NCI-H82 treated with DMSO at 0.1 percent for 48 hours (cell line): ENCODE measurements around the gene ACAD9.
A peak's percentile ranks its signal among the peaks of the same experiment; 100 is the strongest.

ENCODE experiments used
- DNase-seq: peaks from one replicate; lab custom pipeline; 2025; ENCODE audit not compliant: unreplicated experiment; lab: John Stamatoyannopoulos, UW

ACAD9 gene

DNA sequence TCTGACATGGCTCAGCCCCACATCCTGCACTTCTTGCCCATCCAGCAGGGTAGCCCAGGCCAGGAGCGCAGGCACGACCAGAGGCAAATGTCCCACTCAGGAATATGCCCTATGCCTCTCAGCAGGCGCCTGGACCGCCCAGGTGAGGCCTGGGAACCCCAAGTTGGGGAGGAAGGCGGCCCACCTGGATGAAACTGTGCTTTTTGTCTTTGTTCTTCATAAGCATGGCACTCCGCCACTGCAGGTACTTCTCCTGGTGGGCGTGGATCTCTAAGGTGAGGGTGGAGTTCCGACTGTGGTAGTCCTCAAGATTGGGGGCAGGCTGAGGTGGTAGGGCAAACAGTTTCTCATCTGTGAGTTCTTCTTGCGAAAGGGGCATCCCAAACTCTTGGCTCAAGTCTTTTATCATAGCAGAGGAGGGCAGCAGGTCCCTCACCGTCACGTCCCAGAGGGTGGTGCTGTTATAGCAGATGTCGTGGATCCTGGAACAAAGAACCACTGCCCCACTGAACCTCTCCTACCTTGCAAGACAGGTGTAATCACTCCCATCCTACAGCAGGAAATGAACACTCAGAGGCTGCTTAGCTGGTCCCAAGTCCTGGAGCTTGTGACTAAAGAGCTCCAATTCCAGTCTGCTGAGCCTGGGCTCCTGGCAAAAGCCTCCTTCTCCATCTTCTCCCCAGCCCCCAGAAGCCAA, 53.2 kb downstream of the ACAD9 start:
- DNase-seq = no peak

DNA sequence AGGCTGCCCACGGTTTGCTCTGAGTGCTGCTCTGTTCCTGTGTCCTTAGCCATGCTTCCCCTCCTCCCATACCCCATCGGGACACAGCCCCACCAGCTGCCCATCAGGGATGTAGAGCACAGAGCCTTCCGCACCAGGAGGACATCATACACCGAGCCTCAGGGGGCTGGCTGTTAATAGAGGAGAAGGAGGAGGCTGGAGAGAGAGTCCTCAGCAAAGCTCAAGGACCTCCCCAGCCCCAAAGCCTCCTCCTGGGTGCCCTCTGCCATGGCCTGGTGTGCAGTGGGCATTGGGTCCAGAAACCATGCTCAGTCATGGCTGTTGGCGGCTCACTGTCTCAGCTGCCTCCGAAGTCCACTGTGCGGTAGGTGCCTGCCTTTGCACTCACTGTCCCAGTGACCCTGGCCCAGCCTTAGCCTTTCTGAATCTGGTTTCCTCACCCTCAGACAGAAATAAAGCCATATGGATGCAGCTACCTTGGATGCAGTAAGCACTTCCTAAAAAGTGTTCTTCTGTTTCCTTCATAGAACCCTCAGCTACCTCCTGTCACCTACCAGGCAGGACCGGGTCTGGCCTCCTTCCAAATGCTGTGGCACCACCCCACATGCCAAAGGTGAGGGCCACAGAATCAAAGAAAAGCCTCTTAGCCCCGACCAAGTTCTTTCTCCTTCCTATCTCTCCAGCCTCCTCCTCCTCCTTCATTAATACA, 53.9 kb downstream of the ACAD9 start:
- DNase-seq = no peak

DNA sequence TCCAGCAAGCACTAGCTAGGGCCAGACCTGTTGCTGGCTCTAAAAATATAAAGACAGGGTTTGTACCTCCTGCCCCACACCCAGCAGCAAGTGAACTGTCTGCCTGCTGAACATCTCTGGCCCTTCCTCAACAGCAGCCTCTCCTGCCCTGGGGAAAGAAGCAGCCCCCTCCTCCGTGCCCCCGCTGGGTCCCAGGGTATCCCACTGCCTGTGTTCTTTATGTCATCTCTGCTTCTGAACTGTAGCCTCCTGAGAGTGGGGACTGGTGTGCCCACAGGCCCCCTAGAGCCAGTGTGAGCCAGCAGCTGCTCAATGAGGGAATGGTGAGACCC, 54.5 kb downstream of the ACAD9 start:
- no peak for DNase-seq

DNA sequence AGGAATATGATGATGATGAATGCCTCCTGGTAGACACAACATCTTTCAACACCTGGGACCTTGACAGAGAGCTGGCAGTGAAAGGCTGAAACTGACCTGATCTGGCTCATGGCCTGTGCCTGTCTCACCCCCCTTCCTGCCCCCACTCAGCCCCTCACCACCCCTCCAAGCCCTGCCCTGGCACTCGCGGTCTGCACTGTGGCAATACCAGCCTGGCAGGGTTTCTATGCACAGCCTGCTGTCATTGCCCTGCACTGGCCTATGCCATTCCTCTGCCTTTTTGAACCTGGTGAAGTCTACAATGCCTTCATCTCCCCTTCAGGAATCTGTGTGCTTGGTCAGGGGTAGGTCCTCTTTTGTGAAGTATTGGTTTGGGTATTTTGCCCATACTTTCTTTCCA, 56.5 kb downstream of the ACAD9 start:
- DNase-seq = no peak

DNA sequence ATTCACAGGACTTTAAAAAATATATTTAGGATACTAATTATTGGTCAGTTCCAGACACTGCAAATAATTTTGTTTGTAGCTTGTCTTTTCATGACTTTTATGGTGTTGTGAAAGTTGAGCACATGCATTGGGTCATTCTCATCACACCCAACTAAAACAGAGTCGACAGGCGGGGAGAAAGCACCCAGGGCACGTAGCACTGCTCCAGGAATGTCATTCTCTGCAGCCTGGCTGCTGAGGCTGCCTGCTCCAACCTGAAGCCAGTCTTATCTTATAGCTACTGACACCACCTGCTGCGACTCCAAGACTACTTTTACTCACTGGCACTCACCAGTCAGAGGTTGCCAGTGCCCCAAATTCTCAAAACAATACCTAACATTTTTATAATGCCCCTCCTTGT, 56.9 kb downstream of the ACAD9 start:
- DNase-seq = no peak

DNA sequence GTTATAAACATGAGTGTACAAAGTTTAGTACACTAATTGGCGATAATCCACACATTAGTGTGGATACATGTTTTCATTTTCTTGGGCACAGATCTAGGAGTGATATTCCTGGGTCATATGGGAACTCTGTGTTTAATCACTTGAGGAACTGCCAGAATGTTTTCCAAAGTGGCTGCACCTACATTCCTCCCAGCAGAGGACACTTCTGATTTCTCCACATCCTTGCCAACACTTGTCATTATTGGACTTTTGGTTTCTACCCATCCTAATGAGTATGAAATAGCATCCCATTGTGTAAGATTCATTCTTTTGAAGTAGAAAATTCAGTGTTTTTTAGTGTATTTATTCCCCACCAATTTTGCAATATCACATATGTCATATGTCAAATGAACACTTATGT, 60.8 kb downstream of the ACAD9 start:
- no peak for DNase-seq

DNA sequence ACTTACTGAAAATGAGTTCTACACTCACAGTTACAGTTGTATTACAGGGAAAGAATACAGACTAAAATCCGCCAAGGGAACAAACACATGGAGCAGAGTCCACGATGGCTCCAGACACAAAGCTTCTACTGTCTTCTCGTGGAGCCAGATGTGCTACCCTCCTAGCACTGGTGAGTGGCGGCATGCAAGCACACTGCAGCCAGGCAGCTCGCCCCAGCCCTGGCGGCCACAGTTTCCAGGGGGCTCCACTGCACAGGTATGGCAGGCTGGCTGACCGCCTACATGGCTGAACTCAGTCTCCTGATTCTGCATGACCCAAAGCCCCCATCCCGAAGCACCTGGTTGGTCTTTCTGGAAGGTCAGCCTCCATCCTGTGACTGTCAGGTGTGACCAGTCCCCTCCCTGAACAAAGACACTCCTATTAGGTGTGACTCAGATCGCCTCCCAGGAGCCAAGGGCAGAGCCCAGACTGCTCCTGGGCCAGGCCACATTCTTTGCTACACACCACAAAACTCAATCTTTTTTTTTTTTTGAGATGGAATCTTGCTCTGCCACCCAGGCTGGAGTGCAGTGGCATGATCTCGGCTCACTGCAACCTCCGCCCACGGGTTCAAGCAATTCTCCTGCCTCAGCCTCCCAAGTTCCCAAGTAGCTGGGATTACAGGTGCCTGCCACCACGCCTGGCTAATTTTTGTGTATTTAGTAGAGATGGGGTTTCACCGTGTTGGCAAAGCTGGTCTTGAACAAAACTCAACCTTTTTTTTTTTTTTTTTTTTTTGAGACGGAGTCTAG, 62.9 kb downstream of the ACAD9 start:
- no peak for DNase-seq

DNA sequence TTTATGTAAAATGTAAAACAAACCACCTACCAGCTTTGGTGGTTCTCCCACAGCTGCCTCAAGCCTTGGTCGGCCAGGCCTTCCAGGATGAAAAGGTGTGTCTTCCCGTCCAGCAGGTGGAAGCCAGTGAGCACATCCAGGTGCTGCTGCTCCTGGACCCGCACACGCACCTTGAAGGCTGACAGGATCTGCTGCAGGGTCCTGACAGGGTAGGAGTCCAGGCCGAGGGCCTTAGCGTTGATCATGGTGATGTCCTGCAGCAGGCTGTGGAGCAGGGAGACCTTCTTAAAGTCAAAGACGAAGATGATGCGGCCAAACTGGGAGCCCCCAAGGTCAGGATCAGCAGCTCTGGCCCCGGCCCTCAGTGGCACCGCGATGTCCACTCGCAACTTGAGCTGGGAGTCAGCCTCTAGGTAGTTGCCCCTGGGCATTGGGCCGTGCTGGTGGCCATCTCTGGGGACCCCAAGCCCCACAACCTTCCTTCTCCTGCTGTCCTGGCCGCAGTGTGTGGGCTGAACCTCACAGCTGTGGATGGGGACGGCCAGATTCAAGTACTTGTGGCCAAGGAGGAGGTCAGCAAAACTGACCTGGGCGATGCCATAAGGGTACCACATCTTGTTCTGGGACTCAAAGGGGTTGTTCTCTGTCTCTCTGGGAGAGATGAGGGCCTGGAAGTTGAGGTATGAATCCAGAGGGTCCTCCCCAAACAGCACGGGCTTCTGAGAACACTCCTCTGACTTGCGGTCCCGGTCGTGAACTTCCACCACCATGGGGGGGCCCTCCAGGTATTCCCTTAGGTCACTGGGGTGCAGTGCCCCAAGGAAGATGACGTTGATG, 65.8 kb downstream of the ACAD9 start:
- DNase-seq = no peak

DNA sequence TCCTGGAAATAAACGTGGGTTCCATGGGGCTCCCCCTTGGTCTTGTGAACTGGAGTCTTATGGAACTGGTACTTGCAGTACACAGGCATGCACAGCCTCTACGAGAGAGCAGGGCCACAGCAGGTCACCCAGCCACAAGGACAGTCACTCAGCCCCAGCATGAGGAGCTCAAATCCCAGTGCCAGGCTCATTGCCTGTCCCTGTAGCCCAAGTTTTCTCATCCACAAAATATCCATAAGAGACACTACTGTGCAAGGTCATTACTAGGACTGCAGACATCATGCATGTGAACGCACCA, 66.4 kb downstream of the ACAD9 start:
- DNase-seq = no peak

DNA sequence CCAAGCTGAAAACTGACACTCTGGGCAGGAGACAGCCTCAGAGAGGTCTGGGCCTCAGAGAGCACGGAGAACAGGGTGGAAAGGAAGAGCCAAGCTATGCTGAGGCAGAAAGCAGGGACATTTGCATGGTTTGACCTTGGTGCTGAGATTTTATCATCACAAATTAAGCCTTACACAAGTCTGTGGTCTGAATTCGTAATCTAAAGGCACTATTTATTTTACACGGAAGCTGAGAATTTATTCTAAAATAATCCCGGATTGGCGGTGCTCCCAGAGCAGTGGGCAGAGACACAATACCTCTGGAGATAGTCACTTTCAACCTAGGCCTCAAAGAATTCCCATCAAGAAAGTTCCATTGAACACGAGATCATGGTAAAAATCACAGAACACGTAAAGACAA, 67.0 kb downstream of the ACAD9 start:
- DNase-seq = no peak

DNA sequence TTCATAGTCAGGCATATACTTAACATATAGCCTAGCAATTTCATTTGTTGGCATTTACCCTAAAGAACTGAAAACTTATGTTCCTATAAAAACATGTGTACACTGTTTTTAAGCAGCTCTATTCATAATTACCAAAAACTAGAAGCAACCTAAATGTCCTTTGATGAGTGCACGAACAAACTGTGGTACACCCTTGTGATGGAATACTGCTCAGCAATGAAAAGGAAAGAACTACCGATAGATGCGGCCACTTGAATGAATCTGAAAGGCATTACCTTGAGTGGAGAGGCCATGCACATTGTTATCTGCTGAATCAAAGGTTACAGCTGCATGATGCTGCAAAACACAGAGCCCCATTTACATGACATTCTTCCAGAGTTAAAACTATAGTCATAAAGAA, 69.7 kb downstream of the ACAD9 start:
- no peak for DNase-seq

DNA sequence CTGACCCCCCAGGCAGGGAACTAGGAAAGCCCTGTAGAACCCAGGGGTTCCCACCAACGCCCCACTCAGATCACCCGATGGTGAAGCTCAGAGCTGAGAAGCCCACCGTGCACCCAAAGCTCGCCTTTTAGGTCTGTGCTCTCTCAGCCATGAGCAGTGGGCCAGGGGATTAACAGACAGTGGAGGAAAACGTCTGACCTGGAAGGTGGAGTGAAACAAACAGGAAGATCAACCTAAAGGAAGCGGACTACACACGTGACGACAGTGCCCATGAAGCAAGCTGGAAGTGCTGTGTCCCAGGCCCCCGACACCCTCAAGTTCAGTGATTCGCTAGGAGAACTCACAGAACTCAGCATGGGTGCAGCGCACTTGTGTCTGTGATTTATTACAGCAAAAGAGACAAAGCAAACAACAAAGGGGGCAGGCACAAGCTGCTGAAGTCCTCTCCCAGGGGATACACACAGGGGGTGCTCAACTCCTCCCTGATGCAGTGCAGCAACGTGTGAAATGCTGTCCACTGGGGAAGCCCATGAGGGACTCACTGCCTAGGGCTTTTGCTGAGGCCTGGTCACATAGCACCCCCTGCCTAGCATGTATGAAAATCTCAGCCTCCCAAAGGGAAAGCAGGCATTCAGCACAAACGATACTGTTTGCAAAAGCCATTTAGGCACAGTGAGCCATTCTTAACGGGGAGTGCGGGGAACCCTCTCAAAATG, 71.0 kb downstream of the ACAD9 start:
- DNase-seq = peak; percentile 43

DNA sequence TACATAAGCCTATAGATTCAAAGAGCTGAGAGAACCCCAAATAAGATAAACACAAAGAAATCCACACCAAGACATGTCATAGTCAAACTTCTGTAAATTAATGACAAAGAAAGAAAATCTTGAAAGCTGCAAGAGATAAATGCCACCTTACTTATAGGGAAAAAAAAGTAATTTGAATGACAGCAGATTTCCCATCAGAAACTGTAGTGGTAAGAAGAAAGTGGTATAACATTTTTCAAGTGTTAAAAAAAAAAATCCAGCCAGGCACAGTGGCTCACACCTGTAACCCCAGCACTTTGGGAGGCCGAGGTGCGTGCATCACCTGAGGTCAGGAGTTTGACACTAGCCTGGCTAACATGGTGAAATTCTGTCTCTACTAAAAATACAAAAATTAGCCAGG, 77.0 kb downstream of the ACAD9 start:
- no peak for DNase-seq
